GM10266 (cell line): ENCODE results near the gene STXBP3.

ENCODE experiments used
- DNase-seq: peaks from one replicate; pipeline ENCODE4 v3.0.0; 2012; ENCODE audit errors: extremely low spot score
- CTCF ChIP-seq: IDR thresholded peaks from 2 replicates; pipeline ENCODE4 v1.5.1; 2012; ENCODE audit warnings: mild to moderate bottlenecking, low read depth; ENCODE audit not compliant: control insufficient read depth, insufficient read depth; ENCODE audit errors: missing control alignments

STXBP3 gene

DNA sequence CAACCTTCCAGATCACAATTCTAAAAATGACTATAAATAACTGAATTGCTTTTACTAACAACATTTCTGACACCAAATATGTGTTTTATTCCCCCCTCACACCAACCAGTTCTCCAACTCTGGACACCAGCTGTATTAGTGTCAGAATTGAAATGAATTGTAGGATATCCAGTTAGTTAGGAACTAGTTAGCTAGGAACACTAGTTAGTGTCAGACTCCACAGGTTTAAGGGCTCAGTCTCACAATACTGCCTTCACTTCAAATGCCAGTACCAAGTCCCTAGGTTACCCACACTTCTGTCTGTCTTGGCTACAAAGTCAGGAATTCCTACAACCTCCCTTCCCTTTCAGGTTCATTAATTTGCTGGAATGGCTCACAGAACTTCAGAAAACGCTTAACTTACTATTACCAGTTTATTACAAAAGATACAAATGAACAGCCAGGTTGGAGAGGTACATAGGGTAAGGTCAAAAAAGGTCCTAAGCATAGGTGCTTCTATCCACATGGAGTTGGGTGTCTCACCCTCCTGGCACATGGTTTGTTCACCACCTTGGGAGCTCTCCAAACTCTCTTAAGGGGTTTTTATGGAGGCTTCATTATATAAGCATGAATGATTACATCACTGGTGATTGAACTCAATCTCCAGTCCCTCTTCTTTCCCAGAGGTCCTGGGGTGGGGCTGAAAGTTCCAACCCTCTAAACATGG, 4.2 kb downstream of the STXBP3 start:
- no peak for DNase-seq
- TF ChIP-seq CTCF, result no peak

- DNase-seq, result no peak
- no peak for TF ChIP-seq CTCF
Measured at GRCh38 chr1:108753363-108753762, 6.9 kb downstream of the STXBP3 start.

DNA sequence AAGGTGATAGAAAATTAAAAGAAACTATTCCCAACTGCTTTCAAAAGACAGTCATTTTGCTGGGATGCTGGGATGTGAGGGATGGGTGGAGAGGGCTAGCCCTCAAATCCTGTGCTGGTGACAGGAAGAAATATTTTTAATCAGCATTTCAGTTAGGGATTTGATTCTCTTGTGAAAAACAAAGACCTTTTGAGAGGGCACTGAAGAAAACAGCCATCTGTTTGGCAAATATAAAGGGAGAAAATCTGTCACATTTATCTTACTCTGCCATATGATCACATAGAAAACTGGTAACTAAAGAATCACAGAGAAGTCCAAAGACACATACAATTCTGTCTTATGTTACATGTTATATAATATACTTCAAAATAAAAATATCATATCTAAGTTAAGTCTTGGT, 12.3 kb downstream of the STXBP3 start:
- no peak for TF ChIP-seq CTCF
- DNase-seq, result no peak

GRCh38 chr1:108767115-108767514, 20.6 kb downstream of the STXBP3 start:
- TF ChIP-seq CTCF, result no peak
- DNase-seq, result no peak

DNA sequence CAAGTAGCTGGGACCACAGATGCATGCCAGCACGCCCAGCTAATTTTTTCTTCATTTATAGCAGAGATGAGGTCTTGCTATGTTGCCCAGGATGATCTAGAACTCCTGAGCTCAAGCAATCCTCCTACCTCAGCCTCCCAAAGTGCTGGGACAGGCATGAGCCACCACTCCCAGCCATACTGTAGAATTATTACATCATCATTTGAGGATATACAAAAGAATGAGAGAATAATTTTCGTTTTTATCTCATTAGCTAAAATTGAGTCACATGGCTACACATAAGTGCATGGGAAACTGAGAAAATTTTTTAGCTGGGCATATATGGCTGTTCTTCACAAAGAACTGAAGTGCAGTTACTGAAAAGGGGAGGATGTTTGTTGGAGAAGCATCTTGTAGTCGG, 21.2 kb downstream of the STXBP3 start:
- TF ChIP-seq CTCF, result no peak
- no peak for DNase-seq

GRCh38 chr1:108777839-108778238, 31.4 kb downstream of the STXBP3 start:
- TF ChIP-seq CTCF, result no peak
- DNase-seq, result no peak

- TF ChIP-seq CTCF, result no peak
- no peak for DNase-seq
Measured at GRCh38 chr1:108779455-108779854, 33.0 kb downstream of the STXBP3 start.
